Natural killer cell treated with Interleukin-12 subunit alpha and Interleukin-12 subunit beta and Interleukin-15 and Interleukin-18, amount 100 ng/mL, for 72 hours (primary cell): Measurements from ENCODE around the gene ZNF77. TPM values are rescaled to one million over a fixed set of nuclear protein-coding genes. Genes with fewer than 3 reads are reported as not detected.
"Not testable (repeated sequence)": the region's sequence is repeated elsewhere in the genome, so short reads cannot be mapped to it uniquely, and the experiment has no call there.

Experiments used
- ATAC-seq, 2 donors: fragments of 150-1000 bp; cut with Tn5 transposase in 1 of 2; sonication (Bioruptor Pico), chemical (Tn5 transposase) in 1 of 2; 2 replicates each; pipeline ENCODE4 v1.10.0; 2021
- DNase-seq: peaks from one replicate; pipeline ENCODE4 v3.0.0; 2022; ENCODE audit warnings: low spot score
- H3K27ac Mint-ChIP-seq, 2 donors: 1 replicate in 1 of 2; 2 replicates in 1 of 2; pipeline ENCODE4 v1.8.0; 2022; ENCODE audit warnings: mixed read lengths in 2 of 2, mild to moderate bottlenecking in 1 of 2, moderate library complexity in 1 of 2
- H3K27me3 Mint-ChIP-seq, 2 donors: 1 replicate in 1 of 2; 2 replicates in 1 of 2; pipeline ENCODE4 v1.8.0; 2022; ENCODE audit warnings: mixed read lengths in 2 of 2
- H3K36me3 Mint-ChIP-seq: one replicate; pipeline ENCODE4 v1.8.0; 2022; ENCODE audit warnings: mixed read lengths
- H3K4me1 Mint-ChIP-seq, 2 donors: 1 replicate in 1 of 2; 2 replicates in 1 of 2; pipeline ENCODE4 v1.8.0; 2022; ENCODE audit warnings: low read depth in 2 of 2, mixed read lengths in 2 of 2, mild to moderate bottlenecking in 1 of 2
- H3K4me3 Mint-ChIP-seq: one replicate; pipeline ENCODE4 v1.8.0; 2022; ENCODE audit warnings: mixed read lengths
- H3K9me3 Mint-ChIP-seq: 2 replicates; pipeline ENCODE4 v1.8.0; 2022; ENCODE audit warnings: mixed read lengths
- total RNA-seq, 2 donors: library from RNA; stranded (reverse); gene quantifications; one replicate each; pipeline ENCODE4 v1.2.3, GENCODE V29; 2022

Gene ZNF77
- total RNA-seq, 2 donors from 2014 or later = 5.3 to 10.4 TPM

DNA sequence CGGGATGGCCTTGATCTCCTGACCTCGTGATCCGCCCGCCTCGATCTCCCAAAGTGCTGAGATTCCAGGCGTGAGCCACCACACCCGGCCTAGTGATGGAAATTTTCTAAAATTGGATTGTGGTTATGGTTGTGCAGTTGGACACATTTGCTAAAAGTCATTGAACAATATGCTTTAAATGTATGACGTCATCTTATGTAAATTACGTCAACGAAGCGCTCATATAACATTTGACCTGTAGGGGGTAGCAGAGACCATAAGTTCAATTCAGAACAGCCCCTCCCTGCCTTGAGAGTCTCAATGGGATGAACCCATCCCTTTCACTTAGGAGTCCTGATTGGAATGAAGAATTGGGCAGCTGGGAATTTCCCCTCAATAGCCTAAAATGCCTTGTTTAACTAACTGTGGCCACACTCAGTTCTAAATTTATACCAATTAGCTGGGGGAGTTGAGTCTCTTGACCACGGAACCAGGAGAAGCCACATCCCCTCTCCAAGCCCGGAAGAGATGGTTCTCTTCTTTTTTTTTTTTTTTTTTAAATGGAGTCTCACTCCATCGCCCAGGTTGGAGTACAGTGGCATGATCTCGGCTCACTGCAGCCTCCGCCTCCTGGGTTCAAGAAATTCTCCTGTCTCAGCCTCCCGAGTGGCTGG lies 17.4 kb upstream of the ZNF77 start:
- no peaks in the 10 kb centered on the region for H3K36me3 Mint-ChIP-seq
- H3K4me3 Mint-ChIP-seq = no peak overlapping the region
- H3K27ac Mint-ChIP-seq = peak overlapping the region in 1 of 2 donors; percentile 35
- peaks cover 0 to 4% of the 10 kb centered on the region in 2 donors for H3K4me1 Mint-ChIP-seq
- peak; percentile 75 for DNase-seq
- H3K9me3 Mint-ChIP-seq = no peaks in the 10 kb centered on the region
- H3K27me3 Mint-ChIP-seq = no peaks in the 10 kb centered on the region
- ATAC-seq = peak; percentile 71 to 87

DNA sequence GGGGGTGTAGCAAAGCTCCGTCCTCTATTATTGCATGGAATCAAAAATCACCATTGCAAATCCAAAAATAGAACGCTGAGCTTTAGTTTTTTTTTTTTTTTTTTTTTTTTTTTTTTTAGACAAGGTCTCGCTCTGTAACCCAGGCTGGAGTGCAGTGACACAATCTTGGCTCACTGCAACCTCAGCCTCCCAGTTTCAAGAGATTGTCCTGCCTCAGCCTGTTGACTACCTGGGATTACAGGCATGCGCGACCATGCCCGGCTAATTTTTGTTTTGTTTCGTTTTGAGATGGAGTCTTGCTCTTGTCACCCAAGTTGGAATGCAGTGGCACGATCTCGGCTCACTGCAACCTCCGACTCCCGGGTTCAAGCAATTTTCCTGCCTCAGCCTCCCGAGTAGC lies 15.3 kb upstream of the ZNF77 start:
- ATAC-seq = no peak
- Mint-ChIP-seq H3K27me3 (no peaks in the 10 kb centered on the region), H3K27ac (no peak overlapping the region), H3K9me3 (no peaks in the 10 kb centered on the region), H3K4me3 (no peak overlapping the region), H3K36me3 (no peaks in the 10 kb centered on the region), H3K4me1 (peaks cover 0 to 4% of the 10 kb centered on the region in 2 donors)
- DNase-seq = no peak

- ATAC-seq (no peak), DNase-seq (no peak)
- Mint-ChIP-seq H3K27me3 (no peaks in the 10 kb centered on the region), H3K4me3 (no peak overlapping the region), H3K27ac (no peak overlapping the region), H3K4me1 (peaks cover 0 to 3% of the 10 kb centered on the region in 2 donors), H3K9me3 (no peaks in the 10 kb centered on the region), H3K36me3 (no peaks in the 10 kb centered on the region)
Observed at GRCh38 chr19:2957160-2957559, 12.4 kb upstream of the ZNF77 start.

DNA sequence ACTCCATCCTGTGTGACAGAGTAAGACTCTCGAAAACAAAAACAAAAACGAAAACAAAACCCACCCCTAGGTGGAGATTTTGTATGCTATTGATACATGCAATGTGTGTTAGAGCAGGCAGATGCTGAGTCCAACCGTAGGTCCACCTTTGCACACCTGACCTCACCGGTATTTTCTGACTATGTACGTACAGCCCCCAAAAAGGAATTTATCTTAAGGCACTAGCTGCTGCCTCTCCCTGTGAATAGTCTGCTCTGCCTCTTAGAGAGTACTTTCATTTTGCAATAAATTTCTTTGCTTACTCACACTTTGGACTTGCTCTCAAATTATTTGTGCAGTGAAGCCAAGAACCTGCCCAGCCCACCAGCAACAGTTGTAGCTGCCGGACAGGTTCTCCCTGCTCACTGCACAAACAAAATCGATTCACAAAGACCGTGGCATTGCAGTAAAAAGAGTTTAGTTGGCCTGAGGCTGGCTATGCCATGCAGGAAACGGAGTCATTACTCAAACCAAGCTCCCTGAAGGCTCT lies 8.2 kb upstream of the ZNF77 start:
- Mint-ChIP-seq H3K4me3 (no peak overlapping the region), H3K27ac (no peak overlapping the region), H3K9me3 (no peaks in the 10 kb centered on the region), H3K36me3 (no peaks in the 10 kb centered on the region), H3K27me3 (no peaks in the 10 kb centered on the region), H3K4me1 (peaks cover 16 to 19% of the 10 kb centered on the region in 2 donors)
- ATAC-seq = no peak
- no peak for DNase-seq

DNA sequence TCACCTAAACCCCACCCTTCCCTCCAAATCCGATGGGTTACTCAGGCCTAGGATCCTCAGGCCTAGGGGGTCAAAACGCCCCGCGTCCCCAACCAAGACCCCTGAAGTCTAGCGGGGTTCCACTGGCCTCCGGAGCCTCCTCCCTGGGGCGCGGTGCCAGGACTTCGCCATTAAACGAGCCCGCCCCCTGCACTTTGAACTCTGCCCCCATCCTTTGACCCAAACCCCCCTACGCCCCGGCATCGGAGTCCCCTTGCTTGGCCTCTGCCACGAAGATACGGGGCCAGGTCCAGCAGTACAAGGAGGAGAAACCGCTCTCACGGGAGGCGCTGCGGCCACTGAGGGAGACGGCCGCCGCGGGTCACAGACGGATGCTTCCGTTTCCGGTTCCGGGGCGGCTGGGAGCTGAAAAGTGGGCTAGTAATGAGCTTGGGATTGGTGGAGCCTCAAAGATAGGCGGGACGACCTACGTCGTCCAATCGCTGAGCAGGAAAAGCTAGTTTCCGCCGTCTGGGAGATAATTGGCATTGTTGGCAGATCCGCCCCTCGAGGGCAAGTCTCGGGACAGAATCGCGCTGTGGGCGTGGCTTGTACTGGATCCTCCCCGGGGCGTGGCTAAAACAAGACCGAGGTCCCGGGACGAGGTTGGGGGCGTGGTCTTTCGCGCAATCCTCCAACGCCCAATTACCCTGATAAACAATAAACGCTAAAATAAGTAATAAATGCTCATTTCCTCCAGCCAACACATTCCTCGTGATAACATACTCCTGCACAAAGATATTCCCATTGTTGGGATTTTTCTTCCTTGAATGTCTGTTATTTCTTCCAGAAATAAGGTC lies 5.7 kb upstream of the ZNF77 start:
- H3K4me3 Mint-ChIP-seq = peak overlapping the region; percentile 87
- ATAC-seq = peak; percentile 98 to 99
- H3K36me3 Mint-ChIP-seq = no peaks in the 10 kb centered on the region

GRCh38 chr19:2949939-2950285 lies 5.1 kb upstream of the ZNF77 start:
- peaks cover 19 to 27% of the 10 kb centered on the region in 2 donors for H3K4me1 Mint-ChIP-seq
- peak overlapping the region; percentile 87 for H3K4me3 Mint-ChIP-seq
- peak overlapping the region; percentile 92 to 99 for H3K27ac Mint-ChIP-seq
- ATAC-seq = peak in 1 of 2 donors; percentile 0
- no peaks in the 10 kb centered on the region for H3K9me3 Mint-ChIP-seq
- H3K27me3 Mint-ChIP-seq = no peaks in the 10 kb centered on the region
- DNase-seq = no peak
- H3K36me3 Mint-ChIP-seq = no peaks in the 10 kb centered on the region

More for the DNA sequence above, 5.7 kb upstream of the ZNF77 start:
- H3K9me3 Mint-ChIP-seq = no peaks in the 10 kb centered on the region
- peak overlapping the region; percentile 92 to 99 for H3K27ac Mint-ChIP-seq
- DNase-seq = peak; percentile 100
- H3K27me3 Mint-ChIP-seq = no peaks in the 10 kb centered on the region
- peaks cover 19 to 24% of the 10 kb centered on the region in 2 donors for H3K4me1 Mint-ChIP-seq

- DNase-seq (no peak), ATAC-seq (no peak)
- peaks cover 29 to 36% of the 10 kb centered on the region in 2 donors for H3K4me1 Mint-ChIP-seq
- no peaks in the 10 kb centered on the region for H3K27me3 Mint-ChIP-seq
- no peaks in the 10 kb centered on the region for H3K36me3 Mint-ChIP-seq
- H3K4me3 Mint-ChIP-seq = peak overlapping the region; percentile 94
- H3K27ac Mint-ChIP-seq = peak overlapping the region; percentile 87 to 88
- no peaks in the 10 kb centered on the region for H3K9me3 Mint-ChIP-seq
Observed at GRCh38 chr19:2945575-2946184, 909 bp upstream of the ZNF77 start.

DNA sequence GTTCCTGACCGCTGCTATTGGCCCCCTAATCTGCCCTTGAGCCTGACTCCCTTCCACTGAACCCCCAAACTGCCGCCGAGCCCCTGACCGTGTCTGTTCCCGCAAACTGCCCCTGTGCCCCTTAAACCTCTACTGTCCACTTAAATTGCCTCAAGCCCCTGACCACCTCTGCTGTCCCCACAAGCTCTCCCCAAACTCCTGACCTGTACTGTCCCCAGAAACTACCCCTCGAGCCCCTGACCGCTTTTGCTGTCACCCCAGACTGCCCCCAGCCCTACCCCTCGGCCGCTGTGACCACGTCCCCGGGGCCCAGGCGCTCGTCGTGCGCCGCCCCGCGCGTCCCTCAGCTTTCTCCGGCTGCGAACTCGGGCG lies 382 bp downstream of the ZNF77 start:
- peaks cover 21 to 30% of the 10 kb centered on the region in 2 donors for H3K4me1 Mint-ChIP-seq

GRCh38 chr19:2942928-2943640 lies 1.7 kb downstream of the ZNF77 start:
- ATAC-seq (no peak), DNase-seq (no peak)
- Mint-ChIP-seq H3K27ac (no peak overlapping the region), H3K9me3 (no peaks in the 10 kb centered on the region), H3K36me3 (no peaks in the 10 kb centered on the region), H3K4me3 (peak overlapping the region; percentile 94), H3K27me3 (no peaks in the 10 kb centered on the region), H3K4me1 (peaks cover 15 to 23% of the 10 kb centered on the region in 2 donors)

More for the DNA sequence above, 382 bp downstream of the ZNF77 start:
- H3K36me3 Mint-ChIP-seq = no peaks in the 10 kb centered on the region
- H3K27me3 Mint-ChIP-seq = no peaks in the 10 kb centered on the region
- H3K27ac Mint-ChIP-seq = peak overlapping the region; percentile 87 to 88
- no peak for ATAC-seq
- DNase-seq = no peak
- H3K9me3 Mint-ChIP-seq = no peaks in the 10 kb centered on the region
- peak overlapping the region; percentile 94 for H3K4me3 Mint-ChIP-seq

DNA sequence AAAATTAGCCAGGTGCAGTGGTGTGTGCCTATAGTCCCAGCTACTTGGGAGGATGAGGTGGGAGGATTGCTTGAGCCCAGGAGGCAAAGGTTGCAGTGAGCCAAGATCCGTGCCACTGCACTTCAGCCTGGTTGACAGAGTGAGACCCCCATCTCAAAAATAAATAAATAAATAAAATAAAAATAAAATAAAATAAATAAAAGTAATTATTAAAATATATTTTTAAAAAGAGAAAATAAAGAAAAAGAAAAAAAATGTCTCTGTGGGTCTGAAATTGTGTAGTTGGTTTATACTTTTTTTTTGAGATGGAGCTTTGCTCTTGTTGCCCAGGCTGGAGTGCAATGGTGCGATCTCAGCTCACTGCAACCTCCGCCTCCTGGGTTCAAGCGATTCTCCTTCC lies 8.9 kb downstream of the ZNF77 start:
- DNase-seq, H3K4me1 Mint-ChIP-seq, ATAC-seq, H3K27ac Mint-ChIP-seq, H3K4me3 Mint-ChIP-seq, H3K27me3 Mint-ChIP-seq: not testable (repeated sequence)
- Mint-ChIP-seq H3K36me3 (peaks cover 32% of the 10 kb centered on the region), H3K9me3 (peaks cover 16% of the 10 kb centered on the region)

GRCh38 chr19:2933490-2933910 lies 11.3 kb downstream of the ZNF77 start:
- DNase-seq (no peak), ATAC-seq (no peak)
- Mint-ChIP-seq H3K4me3 (no peak overlapping the region), H3K36me3 (peaks cover 39% of the 10 kb centered on the region), H3K4me1 (peaks cover 0 to 4% of the 10 kb centered on the region in 2 donors), H3K27ac (no peak overlapping the region), H3K9me3 (peaks cover 20% of the 10 kb centered on the region), H3K27me3 (no peaks in the 10 kb centered on the region)

DNA sequence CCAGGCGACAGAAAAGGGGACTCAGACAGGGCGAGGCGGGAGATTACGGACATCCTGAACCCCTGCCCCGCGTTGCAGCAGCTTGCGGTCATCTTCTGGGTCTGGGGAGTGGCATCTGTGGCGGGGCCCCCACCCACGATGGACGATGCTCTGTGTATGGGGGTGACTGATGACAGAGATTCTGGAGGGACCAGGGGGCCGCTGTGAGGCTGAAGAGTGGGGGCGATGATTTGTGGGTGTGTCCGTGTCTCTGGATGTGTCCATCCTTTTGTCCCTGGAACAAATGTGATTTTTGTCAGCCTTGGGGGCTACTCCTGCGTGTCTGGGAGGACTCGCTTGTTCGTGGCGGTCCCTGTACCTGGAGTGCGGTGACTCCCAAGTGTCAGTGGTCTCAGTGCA lies 17.7 kb downstream of the ZNF77 start:
- peaks cover 15% of the 10 kb centered on the region for H3K36me3 Mint-ChIP-seq
- no peak overlapping the region for H3K27ac Mint-ChIP-seq
- H3K4me3 Mint-ChIP-seq = no peak overlapping the region
- no peak for DNase-seq
- peaks cover 8% of the 10 kb centered on the region for H3K9me3 Mint-ChIP-seq
- ATAC-seq = no peak
- H3K27me3 Mint-ChIP-seq = no peaks in the 10 kb centered on the region
- peaks cover 0 to 4% of the 10 kb centered on the region in 2 donors for H3K4me1 Mint-ChIP-seq

DNA sequence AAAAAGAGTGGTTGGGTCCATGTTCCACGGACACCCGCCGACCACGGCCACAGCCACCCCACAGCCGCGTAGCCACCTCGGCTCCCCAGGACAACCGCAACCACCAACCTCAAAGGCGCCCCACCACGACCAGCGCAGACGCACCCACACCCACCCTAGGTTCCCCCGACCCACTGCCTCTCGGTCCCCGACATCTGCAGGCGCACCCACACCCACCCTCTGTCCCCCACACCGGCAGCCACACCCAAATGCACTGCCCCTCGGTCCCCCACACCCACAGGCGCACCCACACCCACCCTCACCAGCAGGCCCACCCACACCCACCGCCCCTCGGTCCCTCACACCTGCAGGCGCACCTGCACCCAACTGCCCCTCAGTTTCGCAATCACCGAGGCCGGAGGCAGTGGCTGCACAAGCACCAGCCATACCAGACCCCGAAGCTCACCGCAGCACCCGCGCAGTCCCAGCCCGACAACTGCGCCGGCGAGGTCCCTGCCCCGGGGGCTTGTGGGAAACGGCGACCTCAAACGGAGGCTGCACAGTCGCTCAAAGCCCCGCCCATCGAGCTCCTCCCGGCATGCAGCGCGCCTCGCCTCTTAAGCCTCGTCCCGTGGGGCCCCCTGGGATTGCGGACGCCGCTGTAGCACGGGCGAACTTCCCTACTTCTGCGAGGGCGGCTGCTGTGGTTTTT lies 18.3 kb downstream of the ZNF77 start:
- Mint-ChIP-seq H3K36me3 (peaks cover 13% of the 10 kb centered on the region), H3K9me3 (peaks cover 6% of the 10 kb centered on the region), H3K4me3 (no peak overlapping the region), H3K4me1 (peaks cover 0 to 4% of the 10 kb centered on the region in 2 donors), H3K27ac (no peak overlapping the region), H3K27me3 (no peaks in the 10 kb centered on the region)
- DNase-seq = no peak
- ATAC-seq = peak in 1 of 2 donors; percentile 41
